CD4-positive, alpha-beta T cell (primary cell): ENCODE measurements around the gene KRTAP21-1. TPM values are rescaled to one million over a fixed set of nuclear protein-coding genes. Genes with fewer than 3 reads are reported as not detected.
"Not testable (repeated sequence)": the region's sequence is repeated elsewhere in the genome, so short reads cannot be mapped to it uniquely, and the experiment has no call there.

Source experiments
- ATAC-seq: fragments of 200-7000 bp; cut with Tn5 transposase; one replicate; pipeline ENCODE4 v1.10.0; 2022; ENCODE audit warnings: mild to moderate bottlenecking; ENCODE audit not compliant: poor library complexity
- CTCF ChIA-PET: fragments of 350-600 bp; sonication (Branson Sonifier 250); formaldehyde crosslinking; loops from one replicate; lab custom pipeline; 2021; ENCODE audit warnings: antibody characterized with exemption, inconsistent platforms; lab: Charles Lee
- POLR2A ChIA-PET: fragments of 350-600 bp; sonication (Branson Sonifier 250); formaldehyde crosslinking; loops from one replicate; lab custom pipeline; 2021; ENCODE audit warnings: antibody characterized with exemption, inconsistent platforms; lab: Charles Lee
- DNase-seq, 14 experiments: peaks; one replicate each; pipeline ENCODE4 v3.0.0-alpha.2; 2013 to 2020; ENCODE audit warnings: mixed read lengths in 2 of 14
- H3K27ac ChIP-seq, 2 donors: one replicate each; pipeline versions ENCODE4 v1.5.1 to v1.7.0; 2013; ENCODE audit warnings: low read length in 2 of 2, low read depth in 1 of 2, mild to moderate bottlenecking in 1 of 2
- H3K27me3 ChIP-seq, 2 experiments: 1 replicate in 1 of 2; 2 replicates in 1 of 2; pipeline versions ENCODE4 v1.6.1 to v1.7.0; 2013; ENCODE audit warnings: low read length in 2 of 2, control low read depth in 1 of 2, mild to moderate bottlenecking in 1 of 2, moderate library complexity in 1 of 2; ENCODE audit not compliant: insufficient read depth in 2 of 2, control insufficient read depth in 1 of 2
- H3K36me3 ChIP-seq: one replicate; pipeline ENCODE4 v1.6.1; 2013; ENCODE audit warnings: low read length, control low read depth; ENCODE audit not compliant: insufficient read depth
- H3K4me1 ChIP-seq: one replicate; pipeline ENCODE4 v1.6.1; 2013; ENCODE audit warnings: low read length, control low read depth; ENCODE audit not compliant: insufficient read depth
- H3K4me3 ChIP-seq: one replicate; pipeline ENCODE4 v1.5.1; 2013; ENCODE audit warnings: mild to moderate bottlenecking, low read length, moderate library complexity
- H3K9me3 ChIP-seq, 2 experiments: 1 replicate in 1 of 2; 2 replicates in 1 of 2; pipeline versions ENCODE4 v1.6.1 to v1.7.0; 2013; ENCODE audit warnings: low read length in 2 of 2, mild to moderate bottlenecking in 2 of 2, control low read depth in 1 of 2, moderate library complexity in 1 of 2; ENCODE audit not compliant: control insufficient read depth in 1 of 2, insufficient read depth in 1 of 2
- H3K27ac Mint-ChIP-seq: one replicate; pipeline ENCODE4 v1.8.0; 2020; ENCODE audit warnings: mixed read lengths
- H3K27me3 Mint-ChIP-seq: one replicate; pipeline ENCODE4 v1.8.0; 2021; ENCODE audit warnings: mixed read lengths
- H3K36me3 Mint-ChIP-seq: one replicate; pipeline ENCODE4 v1.8.0; 2021; ENCODE audit warnings: low read depth, mixed read lengths
- H3K4me1 Mint-ChIP-seq: one replicate; pipeline ENCODE4 v1.8.0; 2021; ENCODE audit warnings: low read depth, mixed read lengths
- H3K4me3 Mint-ChIP-seq: one replicate; pipeline ENCODE4 v1.8.0; 2020; ENCODE audit warnings: mild to moderate bottlenecking, mixed read lengths
- H3K9me3 Mint-ChIP-seq: one replicate; pipeline ENCODE4 v1.8.0; 2020; ENCODE audit warnings: mixed read lengths
- CTCF ChIP-seq: fragments of 200-600 bp; IDR thresholded peaks from one replicate; pipeline ENCODE4 v1.8.0; 2022; ENCODE audit warnings: antibody characterized with exemption, mild to moderate bottlenecking
- intact Hi-C, 2 experiments: fragments of 100-400 bp; cut with DNase I in 1 of 2; cut with micrococcal nuclease in 1 of 2; formaldehyde crosslinking; loops; one replicate each; pipeline versions ENCODE4 v1.15.1 to v1.9.0; 2023 to 2025; cut with DNase I, micrococcal nuclease
- polyA plus RNA-seq, 2 donors: library from polyadenylated mRNA; unstranded; fragments of 120-200 nt; gene quantifications; one replicate each; pipeline ENCODE4 v1.2.1, GENCODE V29; 2013
- total RNA-seq, 174 experiments: library from RNA in 2 of 174; stranded (reverse) in 2 of 174; gene quantifications; one replicate each; pipeline ENCODE4 v1.2.3 and lab custom pipeline; 2021 to 2026

The KRTAP21-1 gene
- total RNA-seq (not detected), total RNA-seq (lab: John Stamatoyannopoulos, UW) (0 to 0.08 (median 0) reads per million in 172 experiments)
- not detected for polyA plus RNA-seq (2013, experiment 1 of 2)
- not detected for polyA plus RNA-seq (2013, experiment 2 of 2)

GRCh38 chr21:30755328-30755727 lies at the start of gene KRTAP21-1:
Gene KRTAP21-1 (minus strand): TSS chr21:30755428. CDS start chr21:30755378, 50 bp downstream.
- H3K27ac Mint-ChIP-seq, H3K36me3 Mint-ChIP-seq, intact Hi-C loops, ATAC-seq, H3K9me3 ChIP-seq, POLR2A ChIA-PET, H3K9me3 Mint-ChIP-seq, H3K4me3 ChIP-seq, H3K4me3 Mint-ChIP-seq, H3K4me1 Mint-ChIP-seq, H3K4me1 ChIP-seq, CTCF ChIA-PET, H3K27me3 ChIP-seq, DNase-seq, H3K36me3 ChIP-seq, H3K27ac ChIP-seq: not testable (repeated sequence)
- H3K27me3 Mint-ChIP-seq, result peaks cover 11% of the 10 kb centered on the region

- no peak overlapping the region for H3K4me3 Mint-ChIP-seq
- no peaks in the 10 kb centered on the region for H3K27me3 ChIP-seq
Measured at GRCh38 chr21:30800605-30801004, 45.4 kb upstream of the KRTAP21-1 start.

GRCh38 chr21:30793581-30794314 lies 38.5 kb upstream of the KRTAP21-1 start:
- Mint-ChIP-seq H3K27ac (no peak overlapping the region), H3K36me3 (no peaks in the 10 kb centered on the region), H3K27me3 (peaks cover 7% of the 10 kb centered on the region), H3K4me1 (no peaks in the 10 kb centered on the region), H3K4me3 (no peak overlapping the region), H3K9me3 (no peaks in the 10 kb centered on the region)
- H3K4me1 ChIP-seq, result no peaks in the 10 kb centered on the region
- H3K4me3 ChIP-seq, result no peak overlapping the region
- no peaks in the 10 kb centered on the region for H3K27me3 ChIP-seq
- CTCF ChIA-PET, result no interaction called here
- intact Hi-C loops, result no loop called here
- H3K36me3 ChIP-seq, result no peaks in the 10 kb centered on the region
- ATAC-seq (no peak), DNase-seq (no peak)
- POLR2A ChIA-PET, result no interaction called here
- no peak overlapping the region for H3K27ac ChIP-seq
- H3K9me3 ChIP-seq, result no peaks in the 10 kb centered on the region
- no peak for TF ChIP-seq CTCF

More at GRCh38 chr21:30800605-30801004, 45.4 kb upstream of the KRTAP21-1 start:
- ATAC-seq, result no peak
- DNase-seq, result no peak
- H3K4me1 ChIP-seq, result no peaks in the 10 kb centered on the region
- H3K27ac Mint-ChIP-seq, result no peak overlapping the region
- no peak overlapping the region for H3K27ac ChIP-seq
- ChIA-PET CTCF (no interaction called here), POLR2A (no interaction called here)
- peaks cover 8% of the 10 kb centered on the region for H3K27me3 Mint-ChIP-seq
- H3K36me3 Mint-ChIP-seq, result no peaks in the 10 kb centered on the region
- TF ChIP-seq CTCF, result no peak
- H3K4me3 ChIP-seq, result no peak overlapping the region
- H3K4me1 Mint-ChIP-seq, result no peaks in the 10 kb centered on the region
- H3K9me3 ChIP-seq, result no peaks in the 10 kb centered on the region
- H3K9me3 Mint-ChIP-seq, result no peaks in the 10 kb centered on the region
- no peaks in the 10 kb centered on the region for H3K36me3 ChIP-seq
- intact Hi-C loops, result no loop called here
